ENCODE results near the gene ZNF423.
"Not testable (repeated sequence)": the region's sequence is repeated elsewhere in the genome, so short reads cannot be mapped to it uniquely, and the experiment has no call there.

The ZNF423 gene

DNA sequence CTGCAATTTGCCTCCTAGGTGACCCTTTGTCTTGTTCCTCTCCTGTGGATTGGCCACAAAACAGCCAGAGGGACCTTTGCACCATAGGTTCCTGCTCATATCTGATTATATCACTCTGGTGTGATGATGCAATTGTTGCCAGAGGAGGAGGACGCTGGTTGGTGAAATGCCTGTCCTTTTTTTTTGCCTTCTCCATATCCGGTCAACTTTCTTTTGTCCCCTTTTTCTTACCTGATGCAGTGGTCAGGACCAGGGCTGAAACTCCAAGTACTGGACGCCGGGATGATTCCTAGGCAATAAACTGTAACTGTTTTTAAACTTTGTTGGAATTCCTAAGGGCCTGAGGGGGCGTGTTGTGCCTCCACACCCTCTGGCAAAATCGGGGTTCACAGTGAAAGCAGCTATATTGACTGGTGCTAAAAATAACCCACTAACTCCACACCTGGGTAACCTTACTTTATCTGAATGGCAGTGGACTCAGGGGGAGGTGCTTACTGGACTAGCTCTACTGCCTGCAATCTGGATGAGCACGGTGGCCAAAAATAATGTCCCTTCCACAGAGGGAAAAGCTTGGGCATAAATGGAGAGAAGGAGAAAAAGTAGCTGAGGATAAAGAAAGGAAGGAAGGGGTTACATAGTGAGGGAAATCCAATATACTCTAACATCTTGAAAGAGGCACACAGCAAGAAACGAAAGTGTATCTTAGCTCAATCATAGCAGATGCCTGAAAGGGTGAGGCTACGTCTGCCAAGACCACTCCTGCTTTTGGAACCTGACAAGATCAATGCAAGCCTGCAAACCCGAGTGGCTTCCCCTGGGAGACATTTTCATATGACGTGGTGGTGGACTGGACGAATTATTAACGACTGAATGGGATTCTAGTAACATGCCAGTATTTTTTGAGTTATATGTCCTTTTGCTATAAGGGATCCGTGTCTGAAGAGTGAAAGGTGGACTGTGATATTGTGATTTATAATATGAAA, 28.4 kb upstream of the ZNF423 start:
- Histone ChIP-seq H3K9ac (ENCODE audit: low read length) (no peak overlapping the region), H3K27me3 (replicated peaks; ENCODE audit: control insufficient read depth, insufficient read depth, low read length) (peaks cover 57% of the 10 kb centered on the region), H3K4me1 (ENCODE audit: control insufficient read depth, insufficient read depth, low read length) (peaks cover 5% of the 10 kb centered on the region), H3K36me3 (ENCODE audit: control insufficient read depth, insufficient read depth, low read length, severe bottlenecking) (no peaks in the 10 kb centered on the region), H3K4me3 (ENCODE audit: low read length) (no peak overlapping the region), H3K9me3 (ENCODE audit: control insufficient read depth, low read length) (no peaks in the 10 kb centered on the region)
- peak; percentile 17 for DNase-seq (ENCODE audit: low read depth)

DNA sequence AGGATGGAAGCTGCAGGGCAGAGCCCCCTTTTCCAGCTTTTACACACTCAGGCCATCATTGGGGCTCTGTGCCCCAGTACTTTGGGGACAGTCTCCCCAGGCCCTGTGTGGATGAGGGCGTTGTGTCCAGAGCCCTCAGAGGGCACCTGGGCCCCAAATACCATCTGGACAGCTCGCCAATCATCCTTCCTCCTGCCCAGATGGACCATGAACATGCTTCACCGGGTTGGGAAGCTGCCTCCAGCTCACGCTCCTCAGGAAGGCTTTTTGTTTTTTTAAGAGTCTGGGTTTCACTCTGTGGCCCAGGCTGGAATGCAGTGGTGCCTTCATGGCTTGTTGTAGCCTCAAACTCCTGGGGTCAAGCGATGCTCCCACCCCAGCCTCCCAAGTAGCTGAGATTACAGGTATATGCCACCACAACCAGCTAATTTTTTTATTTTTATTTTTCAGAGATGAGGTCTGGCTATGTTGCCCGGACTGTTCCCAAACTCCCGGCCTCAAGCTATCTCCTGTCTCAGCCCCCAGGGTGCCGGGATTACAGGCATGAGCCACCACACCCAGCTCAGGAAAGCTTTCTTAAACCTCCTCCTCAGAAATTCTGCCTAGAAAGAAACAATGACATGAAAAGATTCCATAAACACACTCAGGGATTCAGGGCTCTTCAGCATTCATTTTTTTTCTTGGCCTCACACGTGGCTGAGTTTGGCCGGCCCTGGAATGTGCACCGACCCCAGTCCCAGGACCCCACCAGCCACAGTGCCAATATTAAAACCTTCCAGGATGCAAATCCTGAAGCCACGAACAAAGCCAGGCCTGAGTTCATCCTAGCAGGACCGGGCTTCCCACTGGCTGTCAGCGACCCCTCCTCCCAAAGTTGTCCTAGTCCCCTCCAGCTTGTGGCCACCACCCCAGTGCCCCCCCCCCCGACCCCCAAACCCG, 27.4 kb upstream of the ZNF423 start:
- no peak for DNase-seq (ENCODE audit: low read depth)
- peaks cover 5% of the 10 kb centered on the region for H3K4me1 ChIP-seq (ENCODE audit: control insufficient read depth, insufficient read depth, low read length)
- no peak overlapping the region for H3K4me3 ChIP-seq (ENCODE audit: low read length)
- peaks cover 62% of the 10 kb centered on the region for H3K27me3 ChIP-seq (replicated peaks; ENCODE audit: control insufficient read depth, insufficient read depth, low read length)
- H3K9me3 ChIP-seq (ENCODE audit: control insufficient read depth, low read length), result no peaks in the 10 kb centered on the region
- H3K9ac ChIP-seq (ENCODE audit: low read length), result no peak overlapping the region
- no peaks in the 10 kb centered on the region for H3K36me3 ChIP-seq (ENCODE audit: control insufficient read depth, insufficient read depth, low read length, severe bottlenecking)

DNA sequence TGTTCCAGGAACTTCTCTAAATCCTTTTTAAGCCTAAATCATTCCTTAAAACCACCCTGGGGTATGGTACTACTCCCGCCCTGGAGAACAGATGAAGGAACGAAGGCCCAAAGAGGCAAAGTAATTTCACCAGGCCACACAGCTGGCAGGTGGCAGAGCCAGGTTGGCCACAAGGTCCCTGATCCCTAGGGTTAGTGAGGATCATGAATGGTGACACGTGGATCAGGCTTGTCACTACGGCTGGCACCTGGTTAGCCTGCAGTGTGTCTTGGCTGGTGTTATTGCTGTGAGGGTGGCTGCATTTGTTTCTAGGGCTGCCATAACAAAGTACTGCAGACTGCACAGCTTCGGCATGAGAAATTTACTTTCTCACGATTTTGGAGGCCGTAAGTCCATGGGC, 26.0 kb upstream of the ZNF423 start:
- H3K9ac ChIP-seq (ENCODE audit: low read length), result no peak overlapping the region
- H3K36me3 ChIP-seq (ENCODE audit: control insufficient read depth, insufficient read depth, low read length, severe bottlenecking), result no peaks in the 10 kb centered on the region
- peaks cover 5% of the 10 kb centered on the region for H3K4me1 ChIP-seq (ENCODE audit: control insufficient read depth, insufficient read depth, low read length)
- DNase-seq (ENCODE audit: low read depth), result no peak
- no peak overlapping the region for H3K4me3 ChIP-seq (ENCODE audit: low read length)
- peaks cover 66% of the 10 kb centered on the region for H3K27me3 ChIP-seq (replicated peaks; ENCODE audit: control insufficient read depth, insufficient read depth, low read length)
- H3K9me3 ChIP-seq (ENCODE audit: control insufficient read depth, low read length), result no peaks in the 10 kb centered on the region

DNA sequence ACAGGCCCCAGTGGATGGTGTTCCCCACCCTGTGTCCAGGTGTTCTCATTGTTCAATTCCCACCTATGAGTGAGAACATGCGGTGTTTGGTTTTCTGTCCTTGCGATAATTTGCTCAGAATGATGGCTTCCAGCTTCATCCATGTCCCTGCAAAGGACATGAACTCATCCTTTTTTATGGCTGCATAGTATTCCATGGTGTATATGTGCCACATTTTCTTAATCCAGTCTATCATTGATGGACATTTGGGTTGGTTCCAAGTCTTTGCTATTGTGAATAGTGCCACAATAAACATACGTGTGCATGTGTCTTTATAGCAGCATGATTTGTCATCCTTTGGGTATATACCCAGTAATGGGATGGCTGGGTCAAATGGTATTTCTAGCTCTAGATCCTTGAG, 22.6 kb upstream of the ZNF423 start:
- H3K27me3 ChIP-seq (replicated peaks; ENCODE audit: control insufficient read depth, insufficient read depth, low read length), result peaks cover 46% of the 10 kb centered on the region
- not testable (repeated sequence) for H3K36me3 ChIP-seq (ENCODE audit: control insufficient read depth, insufficient read depth, low read length, severe bottlenecking); DNase-seq (ENCODE audit: low read depth); H3K4me1 ChIP-seq (ENCODE audit: control insufficient read depth, insufficient read depth, low read length); H3K9ac ChIP-seq (ENCODE audit: low read length); H3K9me3 ChIP-seq (ENCODE audit: control insufficient read depth, low read length); H3K4me3 ChIP-seq (ENCODE audit: low read length)

DNA sequence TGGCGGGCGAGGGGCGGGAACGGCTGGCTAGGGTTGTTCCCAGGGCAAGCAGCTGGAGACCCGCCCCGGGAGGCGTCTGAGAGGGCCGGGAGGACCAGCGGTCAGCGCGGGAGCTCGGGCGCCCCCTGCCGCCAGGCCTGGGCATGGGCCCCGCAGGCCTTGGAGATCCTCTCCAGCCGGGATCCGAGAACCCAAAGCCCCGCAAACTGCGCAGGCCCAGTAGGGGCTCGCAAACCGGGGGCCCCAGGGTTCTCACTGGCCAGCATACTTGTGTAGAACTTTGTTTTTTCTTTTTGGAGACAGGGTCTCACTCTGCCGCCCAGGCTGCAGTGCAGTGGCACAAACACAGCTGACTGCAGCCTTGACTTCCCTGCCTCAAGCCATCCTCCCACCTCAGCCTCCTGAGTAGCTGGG, 20.8 kb upstream of the ZNF423 start:
- Histone ChIP-seq H3K4me3 (ENCODE audit: low read length) (no peak overlapping the region), H3K36me3 (ENCODE audit: control insufficient read depth, insufficient read depth, low read length, severe bottlenecking) (no peaks in the 10 kb centered on the region), H3K27me3 (replicated peaks; ENCODE audit: control insufficient read depth, insufficient read depth, low read length) (peaks cover 36% of the 10 kb centered on the region), H3K4me1 (ENCODE audit: control insufficient read depth, insufficient read depth, low read length) (no peaks in the 10 kb centered on the region), H3K9ac (ENCODE audit: low read length) (peak overlapping the region; percentile 16), H3K9me3 (ENCODE audit: control insufficient read depth, low read length) (no peaks in the 10 kb centered on the region)
- peak; percentile 70 for DNase-seq (ENCODE audit: low read depth)

DNA sequence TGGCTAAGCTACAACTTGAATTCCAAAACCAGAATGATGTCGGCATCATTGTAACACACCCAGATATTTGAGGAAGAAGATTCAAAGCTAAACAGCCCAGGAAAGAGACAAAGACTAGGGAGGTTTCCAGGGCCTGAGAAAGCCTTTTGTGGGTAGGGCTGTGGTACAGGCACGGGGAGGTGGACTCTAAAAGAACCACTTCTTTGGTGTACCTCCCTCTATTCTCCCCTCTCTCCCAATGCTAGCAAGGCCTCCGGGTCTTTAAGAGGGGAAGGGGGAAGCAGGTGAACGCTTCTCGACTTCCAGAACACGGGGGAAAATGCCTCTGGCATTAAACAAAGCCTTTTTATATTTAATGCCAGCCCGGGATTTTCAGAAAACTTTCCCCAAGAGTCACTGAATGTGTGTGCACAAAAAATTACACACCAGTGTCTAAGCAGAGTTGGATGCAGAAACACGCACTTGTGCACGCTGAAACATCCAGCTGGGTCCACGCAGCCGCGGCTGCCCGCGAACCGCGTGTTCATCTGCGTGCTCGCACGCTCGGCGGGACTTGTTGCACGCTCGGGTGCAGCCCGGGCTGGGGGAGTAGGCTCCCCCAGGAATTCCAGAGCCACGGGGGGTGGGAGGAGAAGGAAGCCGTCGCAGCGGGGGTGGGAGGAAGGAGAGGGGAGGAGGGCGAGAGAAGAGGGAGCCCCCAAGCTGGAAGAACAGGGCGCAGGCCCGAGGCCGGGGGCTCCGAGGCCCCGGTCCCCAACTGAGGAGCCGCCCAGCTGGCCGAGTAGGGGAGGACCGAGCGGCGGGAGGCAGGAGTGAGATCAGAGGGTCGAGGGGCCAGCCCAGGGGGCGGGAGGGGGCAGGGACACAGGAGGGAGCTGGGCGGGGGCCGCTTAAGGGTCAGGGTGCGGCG, 20.1 kb upstream of the ZNF423 start:
- peaks cover 31% of the 10 kb centered on the region for H3K27me3 ChIP-seq (replicated peaks; ENCODE audit: control insufficient read depth, insufficient read depth, low read length)
- no peak overlapping the region for H3K4me3 ChIP-seq (ENCODE audit: low read length)
- no peaks in the 10 kb centered on the region for H3K4me1 ChIP-seq (ENCODE audit: control insufficient read depth, insufficient read depth, low read length)
- DNase-seq (ENCODE audit: low read depth), result no peak
- H3K9ac ChIP-seq (ENCODE audit: low read length), result no peak overlapping the region
- H3K9me3 ChIP-seq (ENCODE audit: control insufficient read depth, low read length), result no peaks in the 10 kb centered on the region
- no peaks in the 10 kb centered on the region for H3K36me3 ChIP-seq (ENCODE audit: control insufficient read depth, insufficient read depth, low read length, severe bottlenecking)

DNA sequence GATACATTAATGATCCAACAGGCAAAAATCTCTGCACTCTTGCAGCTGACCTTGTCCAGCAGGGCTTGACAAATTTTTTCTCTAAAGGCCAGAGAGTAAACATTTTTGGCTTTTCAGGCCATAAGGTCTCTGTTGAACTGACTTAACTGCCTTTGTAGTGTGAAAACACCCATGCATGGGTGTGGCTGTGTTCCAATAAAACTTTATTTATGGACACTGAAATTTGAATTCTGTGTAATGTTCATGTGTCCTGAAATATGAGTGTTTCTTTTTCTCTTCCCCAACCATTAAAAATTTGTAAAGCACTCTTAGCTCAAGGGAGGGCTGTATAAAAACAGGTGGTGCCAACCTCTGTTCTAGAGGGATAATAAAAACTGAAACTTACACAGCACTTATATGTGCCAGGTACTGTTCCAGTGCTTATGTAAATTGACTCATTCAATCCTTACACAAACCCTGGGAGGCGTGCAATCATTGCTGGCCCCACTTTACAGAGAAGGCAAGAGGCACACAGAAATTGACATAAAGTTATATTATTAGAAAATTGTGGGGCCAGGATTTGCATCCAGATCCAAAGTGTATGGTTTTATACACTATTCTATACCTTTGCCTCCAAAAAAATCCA, 18.8 kb upstream of the ZNF423 start:
- no peak for DNase-seq (ENCODE audit: low read depth)
- Histone ChIP-seq H3K4me1 (ENCODE audit: control insufficient read depth, insufficient read depth, low read length) (no peaks in the 10 kb centered on the region), H3K9me3 (ENCODE audit: control insufficient read depth, low read length) (no peaks in the 10 kb centered on the region), H3K9ac (ENCODE audit: low read length) (no peak overlapping the region), H3K27me3 (replicated peaks; ENCODE audit: control insufficient read depth, insufficient read depth, low read length) (peaks cover 21% of the 10 kb centered on the region), H3K4me3 (ENCODE audit: low read length) (no peak overlapping the region), H3K36me3 (ENCODE audit: control insufficient read depth, insufficient read depth, low read length, severe bottlenecking) (no peaks in the 10 kb centered on the region)

DNA sequence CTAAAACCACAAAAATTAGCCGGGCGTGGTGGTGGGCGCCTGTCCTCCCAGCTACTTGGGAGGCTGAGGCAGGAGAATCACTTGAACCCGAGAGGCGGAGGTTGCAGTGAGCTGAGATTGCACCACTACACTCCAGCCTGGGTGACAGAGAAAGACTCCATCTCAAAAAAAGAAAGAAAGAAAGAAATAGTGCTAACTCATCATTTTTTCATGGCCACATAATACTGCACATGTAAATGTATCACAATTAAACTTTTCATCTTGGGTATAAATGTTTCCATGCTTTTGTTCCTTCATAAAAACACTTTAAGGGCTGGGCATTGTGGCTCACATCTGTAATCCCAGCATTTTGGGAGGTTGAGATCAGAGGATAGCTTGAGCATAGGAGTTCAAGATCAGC, 15.9 kb upstream of the ZNF423 start:
- H3K4me3 ChIP-seq (ENCODE audit: low read length); H3K36me3 ChIP-seq (ENCODE audit: control insufficient read depth, insufficient read depth, low read length, severe bottlenecking); H3K4me1 ChIP-seq (ENCODE audit: control insufficient read depth, insufficient read depth, low read length); H3K9ac ChIP-seq (ENCODE audit: low read length); H3K9me3 ChIP-seq (ENCODE audit: control insufficient read depth, low read length); DNase-seq (ENCODE audit: low read depth): not testable (repeated sequence)
- H3K27me3 ChIP-seq (replicated peaks; ENCODE audit: control insufficient read depth, insufficient read depth, low read length), result peaks cover 26% of the 10 kb centered on the region

DNA sequence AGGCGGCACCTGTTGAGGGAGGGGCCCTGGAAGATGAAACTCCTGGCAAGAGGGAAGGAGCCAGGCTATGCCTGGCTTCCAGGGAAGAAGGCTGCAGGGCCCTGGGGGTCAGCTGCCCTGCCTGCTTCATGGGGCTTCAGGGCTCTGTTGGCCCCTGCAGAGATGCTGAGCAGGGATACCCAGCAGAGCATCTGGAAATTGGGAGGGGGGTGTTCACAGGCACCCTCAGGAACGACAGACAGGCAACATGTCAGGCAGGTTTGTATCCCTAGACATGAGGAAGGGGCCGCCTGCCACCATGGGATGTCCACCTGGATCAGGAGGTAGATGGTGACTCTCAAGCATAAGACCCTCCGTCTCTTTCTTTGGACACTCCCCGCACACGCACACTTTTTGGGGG, 13.8 kb upstream of the ZNF423 start:
- Histone ChIP-seq H3K27me3 (replicated peaks; ENCODE audit: control insufficient read depth, insufficient read depth, low read length) (peaks cover 37% of the 10 kb centered on the region), H3K4me1 (ENCODE audit: control insufficient read depth, insufficient read depth, low read length) (no peaks in the 10 kb centered on the region), H3K36me3 (ENCODE audit: control insufficient read depth, insufficient read depth, low read length, severe bottlenecking) (no peaks in the 10 kb centered on the region), H3K4me3 (ENCODE audit: low read length) (no peak overlapping the region), H3K9me3 (ENCODE audit: control insufficient read depth, low read length) (no peaks in the 10 kb centered on the region), H3K9ac (ENCODE audit: low read length) (no peak overlapping the region)
- no peak for DNase-seq (ENCODE audit: low read depth)

DNA sequence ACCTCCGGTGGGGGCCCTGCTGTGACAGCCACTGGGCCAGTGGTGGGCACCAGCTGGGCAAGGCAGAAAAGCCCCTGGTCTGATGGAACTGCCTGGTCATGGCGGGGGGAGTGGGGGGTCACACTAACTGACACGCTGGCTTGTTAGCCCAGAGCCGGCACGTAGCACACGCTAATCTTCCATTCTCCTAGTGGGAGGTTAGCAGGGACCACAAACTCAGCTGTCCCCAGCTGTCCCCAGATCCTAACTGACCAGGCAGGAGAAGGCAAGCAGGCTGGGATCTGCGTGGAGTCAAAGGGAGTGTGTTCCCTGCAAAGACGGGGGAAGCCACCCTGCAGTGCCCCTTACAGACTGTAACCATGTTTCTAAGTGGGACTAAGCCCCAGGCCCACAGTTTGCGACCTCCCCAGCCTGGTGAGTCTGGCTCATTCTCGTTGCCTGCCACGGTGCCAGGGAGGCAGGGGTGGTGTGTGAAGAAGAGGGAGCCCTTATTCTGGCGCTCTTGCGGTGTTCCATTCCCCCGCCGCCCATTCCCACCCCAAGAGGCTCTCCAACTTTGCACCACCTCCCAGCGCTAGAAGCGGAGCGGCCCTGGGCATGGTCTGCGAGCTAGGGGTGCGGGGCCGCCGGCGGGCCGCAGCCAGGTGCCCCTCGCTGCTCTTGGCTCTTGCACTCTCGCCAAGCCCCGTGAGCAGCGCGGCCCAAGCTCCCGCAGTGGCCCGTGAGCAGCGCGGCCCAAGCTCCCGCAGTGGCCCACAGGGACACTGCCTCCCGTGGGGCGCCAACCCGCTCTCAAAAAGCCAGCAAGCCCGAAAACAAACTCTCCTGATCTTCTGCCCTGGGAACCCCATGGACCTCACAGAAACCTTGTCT, 12.1 kb upstream of the ZNF423 start:
- no peak overlapping the region for H3K4me3 ChIP-seq (ENCODE audit: low read length)
- H3K9me3 ChIP-seq (ENCODE audit: control insufficient read depth, low read length), result no peaks in the 10 kb centered on the region
- H3K27me3 ChIP-seq (replicated peaks; ENCODE audit: control insufficient read depth, insufficient read depth, low read length), result peaks cover 48% of the 10 kb centered on the region
- H3K36me3 ChIP-seq (ENCODE audit: control insufficient read depth, insufficient read depth, low read length, severe bottlenecking), result no peaks in the 10 kb centered on the region
- no peak for DNase-seq (ENCODE audit: low read depth)
- no peak overlapping the region for H3K9ac ChIP-seq (ENCODE audit: low read length)
- H3K4me1 ChIP-seq (ENCODE audit: control insufficient read depth, insufficient read depth, low read length), result no peaks in the 10 kb centered on the region
